ENCODE data around the gene NR6A1.

GRCh38 chr9:124470726-124471125, 300.4 kb downstream of the NR6A1 start:
- TF ChIP-seq POLR2A (IDR thresholded peaks at IDR 0.05; ENCODE audit: low read length) (no peak), GATA1 (IDR thresholded peaks at IDR 0.05; ENCODE audit: low read depth, low read length) (no peak)
